HEK293 (cell line): ENCODE data around the gene WASF2.
A peak's percentile ranks its signal among the peaks of the same experiment; 100 is the strongest.

ENCODE experiments used
- CTCF ChIA-PET: fragments of 350-600 bp; formaldehyde crosslinking; extraction: SDS; loops from one replicate; lab custom pipeline; 2021; ENCODE audit warnings: antibody characterized with exemption; lab: Yijun Ruan, JAX
- POLR2A ChIA-PET: fragments of 300-600 bp; formaldehyde crosslinking; extraction: SDS; loops from one replicate; lab custom pipeline; 2020; ENCODE audit warnings: antibody characterized with exemption, inconsistent platforms; lab: Yijun Ruan, JAX
- H3K27ac ChIP-seq: fragments of 200-500 bp; sonication (Bioruptor generic); 2 replicates; pipeline ENCODE4 v1.5.1; 2014; ENCODE audit warnings: low read depth, low read length, control low read depth, inconsistent platforms; ENCODE audit errors: extremely low read depth
- H3K36me3 ChIP-seq, 2 experiments: fragments of 200-500 bp in 1 of 2; sonication (Bioruptor generic) in 1 of 2; 1 replicate in 1 of 2; 2 replicates in 1 of 2; pipeline ENCODE4 v1.5.1; 2014 to 2017; ENCODE audit warnings: inconsistent platforms in 2 of 2, low read length in 2 of 2; ENCODE audit not compliant: control insufficient read depth in 2 of 2, insufficient read depth in 1 of 2
- H3K4me1 ChIP-seq: fragments of 200-500 bp; sonication (Bioruptor generic); 2 replicates; pipeline ENCODE4 v1.5.1; 2014; ENCODE audit warnings: mild to moderate bottlenecking, low read length, inconsistent platforms; ENCODE audit not compliant: control insufficient read depth, insufficient read depth
- H3K4me3 ChIP-seq: 2 replicates; pipeline ENCODE4 v1.5.1; 2011; ENCODE audit warnings: low read depth, mild to moderate bottlenecking, control low read depth, low read length, moderate library complexity
- H3K9me3 ChIP-seq: fragments of 200-500 bp; sonication (Bioruptor generic); 2 replicates; pipeline ENCODE4 v1.5.1; 2014; ENCODE audit warnings: low read depth, low read length, inconsistent platforms; ENCODE audit not compliant: control insufficient read depth, insufficient read depth
- EGR2 ChIP-seq: fragments of 450-650 bp; formaldehyde crosslinking; IDR thresholded peaks from 2 replicates; pipeline ENCODE4 v1.5.1; 2016; ENCODE audit warnings: low read depth, missing biosample characterization, missing genetic modification characterization
- ELK4 ChIP-seq: IDR thresholded peaks from 2 replicates; pipeline ENCODE4 v1.6.1; 2011; ENCODE audit warnings: mild to moderate bottlenecking, low read depth, low read length, borderline replicate concordance
- HOXC10 ChIP-seq: sonication (generic); formaldehyde crosslinking; IDR thresholded peaks from 2 replicates; pipeline ENCODE4 v1.8.1; 2023; ENCODE audit warnings: mild to moderate bottlenecking, missing genetic modification reagents
- KLF9 ChIP-seq: fragments of 450-650 bp; formaldehyde crosslinking; IDR thresholded peaks from 2 replicates; pipeline ENCODE4 v1.5.1; 2016; ENCODE audit warnings: missing biosample characterization, missing genetic modification characterization, low read depth
- MYNN ChIP-seq: fragments of 450-650 bp; formaldehyde crosslinking; IDR thresholded peaks from 2 replicates; pipeline ENCODE4 v1.5.1; 2016; ENCODE audit warnings: missing biosample characterization, missing genetic modification characterization, borderline replicate concordance
- PRDM1 ChIP-seq: fragments of 450-650 bp; formaldehyde crosslinking; IDR thresholded peaks from 2 replicates; pipeline ENCODE4; 2016; ENCODE audit warnings: missing biosample characterization, missing genetic modification characterization
- ZFHX2 ChIP-seq: fragments of 450-650 bp; formaldehyde crosslinking; conservative IDR thresholded peaks from 2 replicates; pipeline ENCODE4 v1.5.1; 2016; ENCODE audit warnings: missing biosample characterization, missing genetic modification characterization
- ZIC2 ChIP-seq: fragments of 450-650 bp; formaldehyde crosslinking; IDR thresholded peaks from 2 replicates; pipeline ENCODE4 v1.5.1; 2016; ENCODE audit warnings: missing biosample characterization, missing genetic modification characterization
- ZNF140 ChIP-seq: fragments of 450-650 bp; formaldehyde crosslinking; IDR thresholded peaks from 2 replicates; pipeline ENCODE4 v1.5.1; 2016; ENCODE audit warnings: missing biosample characterization, missing genetic modification characterization
- ZNF18 ChIP-seq: fragments of 450-650 bp; formaldehyde crosslinking; IDR thresholded peaks from 2 replicates; pipeline ENCODE4 v1.5.1; 2016; ENCODE audit warnings: missing biosample characterization, missing genetic modification characterization
- ZNF354C ChIP-seq: fragments of 450-650 bp; formaldehyde crosslinking; IDR thresholded peaks from 2 replicates; pipeline ENCODE4 v1.5.1; 2016; ENCODE audit warnings: missing biosample characterization, missing genetic modification characterization, low read depth, borderline replicate concordance
- ZNF362 ChIP-seq: fragments of 450-650 bp; formaldehyde crosslinking; IDR thresholded peaks from 2 replicates; pipeline ENCODE4 v1.5.1; 2016; ENCODE audit warnings: missing biosample characterization, missing genetic modification characterization
- ZNF544 ChIP-seq: fragments of 450-650 bp; formaldehyde crosslinking; IDR thresholded peaks from 2 replicates; pipeline ENCODE4 v1.5.0; 2017; ENCODE audit warnings: missing biosample characterization, missing genetic modification characterization
- ZNF600 ChIP-seq: fragments of 450-650 bp; formaldehyde crosslinking; IDR thresholded peaks from 2 replicates; pipeline ENCODE4 v1.5.1; 2016; ENCODE audit warnings: missing biosample characterization, missing genetic modification characterization
- ZNF660 ChIP-seq: fragments of 450-650 bp; IDR thresholded peaks from 2 replicates; pipeline ENCODE4 v1.5.1; 2018; ENCODE audit warnings: missing biosample characterization, mild to moderate bottlenecking, missing genetic modification characterization
- ZNF707 ChIP-seq: fragments of 450-650 bp; formaldehyde crosslinking; IDR thresholded peaks from 2 replicates; pipeline ENCODE4 v1.5.1; 2016; ENCODE audit warnings: missing biosample characterization, missing genetic modification characterization
- ZNF768 ChIP-seq: fragments of 450-650 bp; formaldehyde crosslinking; IDR thresholded peaks from 2 replicates; pipeline ENCODE4 v1.5.1; 2018; ENCODE audit warnings: missing biosample characterization, mild to moderate bottlenecking, missing genetic modification characterization
- ZNF777 ChIP-seq: fragments of 450-650 bp; formaldehyde crosslinking; IDR thresholded peaks from 2 replicates; pipeline ENCODE4 v1.5.1; 2017; ENCODE audit warnings: missing biosample characterization, missing genetic modification characterization, borderline replicate concordance
- ZSCAN30 ChIP-seq: fragments of 450-650 bp; IDR thresholded peaks from 2 replicates; pipeline ENCODE4 v1.5.1; 2018; ENCODE audit warnings: missing biosample characterization, mild to moderate bottlenecking, missing genetic modification characterization, moderate library complexity
- ZXDB ChIP-seq: fragments of 450-650 bp; formaldehyde crosslinking; IDR thresholded peaks from 2 replicates; pipeline ENCODE4 v1.5.1; 2016; ENCODE audit warnings: missing biosample characterization, missing genetic modification characterization

WASF2 gene

GRCh38 chr1:27506703-27507102 lies 16.7 kb upstream of the WASF2 start (continued):
- TF ChIP-seq ZNF354C = no peak
- TF ChIP-seq KLF9 (tag by site-specific recombination) = no peak
- no peak for TF ChIP-seq HOXC10 (CRISPR knock-in tag)
- no peak for TF ChIP-seq ELK4

GRCh38 chr1:27505420-27505680 lies 15.4 kb upstream of the WASF2 start:
- Histone ChIP-seq H3K4me3 (no peak overlapping the region), H3K9me3 (no peaks in the 10 kb centered on the region), H3K27ac (no peak overlapping the region), H3K4me1 (no peaks in the 10 kb centered on the region; the same call in 1 of the 2 replicates), H3K36me3 (no peaks in the 10 kb centered on the region)
- TF ChIP-seq ZSCAN30 (tag by site-specific recombination) (no peak), ZNF660 (tag by site-specific recombination) (no peak), ZNF600 (tag by site-specific recombination) (0 out of 2 replicates have a peak, but pooled peaks have one; percentile 16), ZNF777 (tag by site-specific recombination) (no peak), PRDM1 (no peak), ZXDB (tag by site-specific recombination) (no peak), ZNF18 (no peak), MYNN (tag by site-specific recombination) (no peak)
- ChIA-PET CTCF (interaction anchor here (0.7 kb wide), 1 partner anchor 54 kb away, joined by 3 read pairs; no protein-coding TSS in a partner anchor), POLR2A (no interaction called here)

GRCh38 chr1:27504588-27505419 lies 14.8 kb upstream of the WASF2 start:
- no peaks in the 10 kb centered on the region for H3K36me3 ChIP-seq
- TF ChIP-seq ZNF544 (tag by site-specific recombination) = no peak
- TF ChIP-seq ZNF768 = peak; percentile 93; the same call in 1 of the 2 replicates
- peak; percentile 34; the same call in 1 of the 2 replicates for TF ChIP-seq ZIC2 (tag by site-specific recombination)
- TF ChIP-seq, all 188 proteins: peak for 2
- Histone ChIP-seq H3K4me1 (no peaks in the 10 kb centered on the region; the same call in 1 of the 2 replicates), H3K27ac (no peak overlapping the region), H3K4me3 (no peak overlapping the region), H3K9me3 (no peaks in the 10 kb centered on the region)
- ChIA-PET CTCF (interaction anchor here (0.7 kb wide), 1 partner anchor 54 kb away, joined by 3 read pairs; no protein-coding TSS in a partner anchor), POLR2A (interaction anchor here (0.8 kb wide), 1 partner anchor 80 kb away, joined by 3 read pairs; no protein-coding TSS in a partner anchor)

GRCh38 chr1:27503844-27504587 lies 14.0 kb upstream of the WASF2 start:
- ChIA-PET CTCF (no interaction called here), POLR2A (interaction anchor here (0.8 kb wide), 2 partner anchors 14 to 79 kb away, joined by 3 read pairs; partner anchors contain the start of gene WASF2)
- H3K36me3 ChIP-seq = no peaks in the 10 kb centered on the region
- H3K4me3 ChIP-seq = no peak overlapping the region
- H3K9me3 ChIP-seq = no peaks in the 10 kb centered on the region
- H3K4me1 ChIP-seq = no peaks in the 10 kb centered on the region; the same call in 1 of the 2 replicates
- TF ChIP-seq ZFHX2 (tag by site-specific recombination) (peak; percentile 53; the same call in 1 of the 2 replicates), KLF9 (tag by site-specific recombination) (no peak), ZNF707 (tag by site-specific recombination) (no peak), ZNF362 (tag by site-specific recombination) (no peak), EGR2 (tag by site-specific recombination) (0 out of 2 replicates have a peak, but pooled peaks have one; percentile 13), ZNF140 (tag by site-specific recombination) (no peak)
- H3K27ac ChIP-seq = peak overlapping the region; percentile 34; the same call in 1 of the 2 replicates
